Right renal pelvis (tissue), 4 donors: ENCODE results near the gene NRIP2. TPM values are rescaled to one million over a fixed set of nuclear protein-coding genes. Genes with fewer than 3 reads are reported as not detected.

Experiments
- DNase-seq, 4 donors: peaks; one replicate each; pipeline ENCODE4 v3.0.0-alpha.2; 2013; ENCODE audit warnings: low read depth in 4 of 4, low spot score in 3 of 4, missing footprints in 1 of 4
- polyA plus RNA-seq, 4 donors: library from polyadenylated mRNA; unstranded; fragments of 120-200 nt; gene quantifications; one replicate each; pipeline ENCODE4 v1.2.1, GENCODE V29; 2013; ENCODE audit not compliant: insufficient read length in 4 of 4

NRIP2 gene
- polyA plus RNA-seq, 4 donors, result 33.4 to 40.0 (median 34.4) TPM

GRCh38 chr12:2812290-2813213 lies 22.3 kb downstream of the NRIP2 start, which contains the start of gene ITFG2:
Gene ITFG2 (plus strand): TSS chr12:2812668. CDS start chr12:2812761, 93 bp downstream.
- peak; percentile 98 to 99 (median 98) for DNase-seq

GRCh38 chr12:2811801-2812200 lies 23.0 kb downstream of the NRIP2 start:
- no peak for DNase-seq

DNA sequence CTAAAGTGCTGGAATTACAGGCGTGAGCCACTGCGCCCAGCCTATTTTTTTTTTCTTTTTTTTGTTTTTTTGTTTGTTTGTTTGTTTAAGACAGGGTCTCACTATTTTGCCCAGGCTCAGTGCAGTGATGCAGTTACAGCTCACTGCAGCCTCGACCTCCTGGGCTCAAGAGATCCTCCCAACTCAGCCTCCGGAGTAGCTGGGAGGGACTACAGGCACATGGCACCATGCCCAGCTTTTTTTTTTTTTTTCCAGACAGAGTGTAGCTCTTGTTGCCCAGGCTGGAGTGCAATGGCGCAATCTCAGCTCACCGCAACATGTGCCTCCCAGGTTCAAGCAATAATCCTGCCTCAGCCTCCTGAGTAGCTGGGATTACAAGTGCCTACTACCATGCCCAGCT lies 28.1 kb downstream of the NRIP2 start:
- no peak for DNase-seq

GRCh38 chr12:2805143-2805520 lies 29.7 kb downstream of the NRIP2 start:
- no peak for DNase-seq

DNA sequence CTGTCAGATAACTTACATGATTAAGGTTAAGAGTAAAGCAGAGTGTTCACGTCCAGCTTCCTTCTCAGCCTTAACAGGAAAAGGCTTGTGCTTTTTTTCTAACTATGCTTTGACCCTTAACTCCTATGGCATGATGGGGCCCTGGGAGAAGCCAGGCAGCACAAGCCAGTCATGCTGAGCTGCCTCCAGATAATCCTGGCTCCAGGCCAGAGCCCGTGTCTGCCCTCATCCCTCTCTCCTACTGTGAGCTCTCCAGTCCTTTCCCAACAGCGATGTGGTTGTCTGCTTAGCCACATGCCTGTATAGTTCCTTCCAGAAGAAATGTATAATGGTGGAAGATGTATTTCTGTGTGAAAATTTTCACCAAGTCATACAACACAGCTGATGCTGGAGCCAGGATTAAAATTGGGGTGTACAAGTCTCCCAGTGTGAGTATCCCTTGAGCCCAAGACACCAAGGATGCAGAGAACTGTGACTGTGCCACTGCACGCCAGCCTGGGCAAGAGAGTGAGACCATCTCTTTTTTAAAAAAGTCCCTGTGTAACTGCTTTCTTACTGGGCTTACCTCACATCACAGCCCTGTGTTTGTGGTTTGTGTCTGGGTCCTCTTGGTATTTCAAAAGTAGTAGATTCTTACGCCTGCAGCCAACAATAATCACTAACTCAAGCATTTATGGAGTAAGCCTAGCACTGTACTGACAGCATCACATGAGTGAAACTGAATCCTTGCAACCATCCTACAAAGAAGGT lies 30.3 kb downstream of the NRIP2 start:
- DNase-seq, result no peak

GRCh38 chr12:2803635-2804392 lies 31.0 kb downstream of the NRIP2 start:
- no peak for DNase-seq

DNA sequence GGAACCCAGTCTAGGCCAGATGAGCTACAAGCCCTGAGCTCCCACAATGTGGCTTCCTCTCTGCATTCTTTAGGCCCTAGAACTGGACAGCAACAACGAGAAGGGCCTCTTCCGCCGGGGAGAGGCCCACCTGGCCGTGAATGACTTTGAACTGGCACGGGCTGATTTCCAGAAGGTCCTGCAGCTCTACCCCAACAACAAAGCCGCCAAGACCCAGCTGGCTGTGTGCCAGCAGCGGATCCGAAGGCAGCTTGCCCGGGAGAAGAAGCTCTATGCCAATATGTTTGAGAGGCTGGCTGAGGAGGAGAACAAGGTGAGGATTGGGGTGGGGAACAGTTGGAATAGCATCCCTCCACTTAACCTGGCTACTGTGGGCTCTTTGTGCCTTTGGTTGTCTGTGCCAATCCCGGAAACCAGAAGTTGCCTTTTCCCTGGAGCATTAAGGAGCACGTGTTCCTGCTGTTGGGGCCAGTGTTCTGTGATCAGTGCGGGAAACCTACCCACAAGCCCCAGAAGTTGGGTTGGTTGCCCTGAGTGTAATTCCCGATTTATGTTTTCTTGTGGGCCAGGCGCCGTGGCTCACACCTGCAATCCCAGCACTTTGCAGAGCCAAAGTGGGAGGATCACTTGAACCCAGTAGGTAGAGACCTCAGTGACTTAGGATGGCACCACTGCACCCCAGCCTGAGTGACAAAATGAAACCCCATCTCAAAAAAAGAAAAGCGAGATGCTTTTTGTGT lies 33.6 kb downstream of the NRIP2 start:
- DNase-seq, result no peak

GRCh38 chr12:2800046-2800570 lies 34.7 kb downstream of the NRIP2 start:
- DNase-seq, result no peak

GRCh38 chr12:2797721-2798418 lies 37.0 kb downstream of the NRIP2 start:
- DNase-seq, result no peak

GRCh38 chr12:2796187-2796666 lies 38.6 kb downstream of the NRIP2 start:
- DNase-seq, result no peak

DNA sequence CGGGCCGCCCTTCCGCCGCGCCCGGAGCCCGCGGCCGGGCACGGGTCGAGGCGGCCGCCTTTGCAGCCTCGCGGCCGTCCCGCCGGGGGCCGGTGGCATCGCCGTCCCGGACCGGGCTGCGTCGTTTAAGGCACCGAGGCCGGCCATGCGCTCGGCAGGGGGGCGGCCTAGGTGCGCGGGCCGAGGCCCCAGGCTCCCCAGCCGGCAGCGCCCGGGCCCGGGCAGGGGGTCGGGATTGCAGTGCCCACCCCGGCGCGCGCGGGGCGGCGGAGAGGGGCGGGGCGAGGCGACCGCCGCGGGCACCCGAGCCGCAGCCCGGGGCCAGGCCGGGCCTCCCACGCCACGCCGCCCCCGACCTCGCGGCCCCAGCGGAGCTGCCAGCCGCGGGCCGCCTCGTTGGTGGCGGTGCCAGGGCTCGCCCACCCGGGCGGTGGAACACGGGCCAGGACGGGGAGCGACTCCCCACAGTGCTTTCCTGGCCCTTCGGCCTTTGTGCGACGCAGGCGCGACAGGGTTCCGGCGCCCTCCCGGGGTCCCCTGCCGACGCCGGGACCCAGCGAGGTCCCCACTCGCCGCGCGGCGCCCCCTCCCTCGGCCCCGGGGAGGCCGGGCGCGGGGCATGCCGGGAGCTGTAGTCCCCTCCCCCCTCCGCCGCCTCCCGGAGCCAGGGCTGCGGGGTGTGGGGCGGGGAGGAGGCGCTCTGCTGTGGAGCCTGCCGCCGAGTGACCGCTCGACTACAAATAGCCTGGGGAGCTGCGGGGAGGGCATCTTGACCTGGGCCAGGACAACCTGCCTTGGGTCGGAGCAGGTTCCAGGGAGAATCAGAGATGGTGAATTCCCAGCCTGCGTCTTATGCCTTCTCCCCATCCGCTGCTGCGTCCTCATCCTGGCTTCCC lies 39.3 kb downstream of the NRIP2 start:
- peak in 2 of 4 donors; percentile 56 to 62 for DNase-seq

DNA sequence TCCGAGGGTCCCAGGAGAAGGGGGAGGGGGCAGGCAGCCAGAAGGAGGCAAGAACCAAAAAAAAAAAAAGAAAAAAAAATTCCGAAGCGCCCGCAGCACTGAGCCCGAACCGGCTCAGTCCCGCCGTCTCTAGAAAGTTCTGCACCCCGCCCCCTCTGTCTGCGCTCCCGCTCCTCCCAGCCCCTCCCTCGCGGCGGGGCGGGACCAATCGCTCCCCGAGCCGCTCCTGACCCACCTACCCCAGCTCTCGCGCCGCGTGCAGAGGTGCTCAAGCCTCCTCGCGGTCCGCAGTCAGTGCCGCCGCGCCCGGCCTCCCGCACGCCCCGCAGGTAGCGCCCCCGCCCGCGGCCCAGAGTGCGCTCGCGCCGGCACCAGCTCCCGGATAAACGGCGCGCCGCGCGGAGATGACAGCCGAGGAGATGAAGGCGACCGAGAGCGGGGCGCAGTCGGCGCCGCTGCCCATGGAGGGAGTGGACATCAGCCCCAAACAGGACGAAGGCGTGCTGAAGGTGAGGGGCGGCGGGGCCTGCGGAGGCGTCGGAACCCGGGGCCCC lies 40.0 kb downstream of the NRIP2 start, which contains the start of gene FKBP4:
FKBP4 (plus strand) TSS at position 235 of the 554 bp plus-strand sequence; CDS start at position 405, 170 bp downstream.
- peak in 3 of 4 donors; percentile 73 to 83 (median 80) for DNase-seq

DNA sequence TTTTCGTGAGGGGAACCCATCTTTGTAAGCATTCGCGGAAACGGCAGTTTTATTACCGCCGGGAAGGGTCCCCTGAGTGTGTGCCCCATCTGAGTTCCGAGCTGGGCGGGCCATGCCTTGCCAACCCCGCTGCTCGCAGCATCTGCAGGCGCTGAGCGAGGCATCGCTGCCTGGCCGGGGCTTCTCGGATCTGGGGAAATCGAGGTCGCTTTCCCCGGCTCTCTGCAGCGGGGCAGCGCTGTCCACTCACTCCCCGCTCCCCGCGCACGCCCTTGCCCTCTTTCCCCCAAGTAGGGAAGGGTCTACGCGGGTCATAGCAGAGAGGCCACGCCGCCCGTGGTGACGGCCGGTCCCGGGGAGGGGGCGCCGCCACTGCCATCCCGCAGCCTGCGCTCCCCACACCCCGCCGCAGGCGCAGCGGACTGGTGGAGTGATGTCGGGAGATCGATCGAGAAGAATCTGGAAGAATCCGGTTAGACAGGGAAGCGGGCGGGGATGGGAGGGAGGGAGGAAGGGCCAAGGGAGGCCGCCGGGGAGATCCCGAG lies 40.6 kb downstream of the NRIP2 start:
- no peak for DNase-seq

DNA sequence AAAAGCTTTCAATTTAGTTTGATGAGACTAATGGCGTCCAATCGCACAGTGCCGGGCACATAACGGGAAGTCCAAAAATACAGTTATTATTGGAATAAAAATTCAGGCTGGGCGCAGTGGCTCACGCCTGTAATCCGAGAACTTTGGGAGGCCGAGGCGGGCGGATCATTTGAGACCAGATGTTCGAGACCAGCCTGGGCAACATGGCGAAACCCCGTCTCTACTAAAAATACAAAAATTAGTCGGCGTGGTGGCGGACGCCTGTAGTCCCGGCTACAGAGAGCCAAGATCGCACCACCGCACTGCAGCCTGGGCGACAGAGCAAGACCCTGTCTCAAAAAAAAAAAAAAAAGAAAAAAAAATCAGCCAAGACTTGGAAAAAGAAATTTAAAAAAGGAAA lies 41.3 kb downstream of the NRIP2 start:
- no peak for DNase-seq

DNA sequence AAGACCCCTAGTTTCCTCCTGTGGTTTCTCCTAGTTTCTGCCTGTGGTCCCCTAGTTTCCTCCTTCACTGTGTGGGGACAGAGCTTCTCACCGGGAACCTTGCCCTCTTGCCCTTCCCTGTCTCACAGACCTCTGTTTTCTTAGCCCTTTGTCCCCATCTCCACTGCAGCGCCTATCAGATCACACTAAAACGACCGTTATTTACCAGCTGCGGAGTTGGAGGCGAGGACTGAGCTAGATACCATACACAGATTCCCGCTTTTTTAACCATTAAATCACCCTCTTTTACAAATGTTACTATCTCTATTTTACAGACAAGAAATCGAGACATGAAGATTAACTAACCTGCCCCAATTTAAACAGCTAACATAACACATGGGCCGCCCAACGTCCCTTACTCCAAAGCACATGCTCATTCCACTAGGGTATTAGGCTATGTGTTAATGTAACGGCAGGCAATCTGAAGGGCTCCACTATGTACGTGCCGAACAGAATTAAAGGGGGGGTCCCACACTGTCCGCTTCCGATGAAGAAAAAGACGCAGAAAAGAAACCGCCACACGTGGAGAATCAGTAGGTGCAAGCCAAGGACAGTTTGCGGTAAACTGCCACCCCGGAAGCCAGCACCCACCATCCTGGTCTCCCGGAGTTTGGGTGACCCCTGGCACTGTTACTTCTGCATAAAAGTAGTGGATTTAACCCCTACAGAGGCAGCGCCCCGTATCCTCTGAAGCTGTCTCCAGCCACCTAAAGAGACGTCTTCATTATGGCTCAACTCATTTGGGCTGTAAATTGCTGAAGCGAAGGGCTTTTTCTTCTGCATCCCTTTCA lies 41.9 kb downstream of the NRIP2 start:
- no peak for DNase-seq

- no peak for DNase-seq
These were observed 43.7 kb downstream of the NRIP2 start for GRCh38 chr12:2791089-2791488.

DNA sequence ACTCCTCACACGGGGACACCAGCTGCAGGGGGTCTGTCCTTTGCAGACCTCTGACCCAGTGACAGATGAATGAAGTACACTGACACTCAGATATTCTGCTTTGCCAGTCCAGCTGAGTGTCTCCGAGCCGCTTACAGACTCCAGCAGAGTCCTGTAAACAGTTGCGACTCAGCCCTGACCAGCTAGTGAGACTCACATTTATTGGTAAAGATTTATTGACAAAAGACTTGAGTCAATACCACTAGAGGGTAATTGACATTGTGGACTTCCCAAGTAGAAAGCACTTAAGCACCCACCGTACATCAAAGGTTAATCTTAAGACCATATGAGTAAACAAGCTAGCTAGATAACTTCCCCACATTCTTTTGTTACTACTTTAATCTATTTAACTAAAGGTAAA lies 49.8 kb downstream of the NRIP2 start:
- no peak for DNase-seq
